Nucleus accumbens (tissue), 56 donors: ENCODE results near the gene LTBP3.

ENCODE experiments used
- DNase-seq, 56 donors: peaks; one replicate each; lab custom pipeline; 2025; lab: John Stamatoyannopoulos, UW

Gene LTBP3

GRCh38 chr11:65586676-65587075 is 28.5 kb upstream of the LTBP3 start:
- no peak for DNase-seq

- no peak for DNase-seq
These were observed 28.1 kb upstream of the LTBP3 start for GRCh38 chr11:65586247-65586630.

GRCh38 chr11:65585396-65586246 is 27.5 kb upstream of the LTBP3 start:
- no peak for DNase-seq

- DNase-seq = peak in 21 of 56 donors; percentile 15 to 76 (median 46)
These were observed 26.6 kb upstream of the LTBP3 start for GRCh38 chr11:65584723-65585171.

DNA sequence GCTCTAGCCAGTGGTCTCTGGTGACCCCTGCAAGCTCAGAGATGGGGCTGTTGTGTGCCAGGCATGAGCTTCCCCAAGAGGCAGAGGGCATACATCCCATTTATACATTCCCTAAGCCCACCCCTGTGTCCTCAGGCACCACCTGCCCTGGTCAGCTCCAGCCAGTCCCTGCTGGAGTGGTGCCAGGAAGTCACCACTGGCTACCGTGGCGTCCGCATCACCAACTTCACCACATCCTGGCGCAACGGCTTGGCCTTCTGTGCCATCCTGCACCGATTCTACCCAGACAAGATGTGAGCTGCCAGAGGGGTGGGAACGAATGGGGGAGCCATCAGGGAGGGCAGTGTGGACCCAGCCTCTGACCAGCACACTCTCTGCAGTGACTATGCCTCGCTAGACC is 25.9 kb upstream of the LTBP3 start:
- no peak for DNase-seq

DNA sequence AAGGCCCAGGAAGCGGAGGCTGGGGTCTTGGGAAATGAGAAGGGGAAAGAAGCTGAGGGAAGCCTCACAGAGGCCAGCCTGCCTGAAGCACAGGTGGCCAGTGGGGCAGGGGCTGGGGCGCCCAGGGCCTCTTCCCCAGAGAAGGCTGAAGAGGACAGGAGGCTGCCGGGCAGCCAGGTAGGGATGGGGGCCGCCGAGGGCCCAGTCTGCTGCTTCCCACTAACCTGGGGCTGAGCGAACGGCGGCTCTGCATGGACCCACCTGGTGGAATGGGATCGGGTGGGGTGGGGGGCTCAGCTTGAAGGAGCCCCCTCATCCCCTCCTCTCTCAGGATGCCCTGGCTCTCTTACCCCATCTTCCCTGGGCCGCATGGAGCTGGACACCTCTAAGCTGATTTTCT is 25.4 kb upstream of the LTBP3 start:
- no peak for DNase-seq

DNA sequence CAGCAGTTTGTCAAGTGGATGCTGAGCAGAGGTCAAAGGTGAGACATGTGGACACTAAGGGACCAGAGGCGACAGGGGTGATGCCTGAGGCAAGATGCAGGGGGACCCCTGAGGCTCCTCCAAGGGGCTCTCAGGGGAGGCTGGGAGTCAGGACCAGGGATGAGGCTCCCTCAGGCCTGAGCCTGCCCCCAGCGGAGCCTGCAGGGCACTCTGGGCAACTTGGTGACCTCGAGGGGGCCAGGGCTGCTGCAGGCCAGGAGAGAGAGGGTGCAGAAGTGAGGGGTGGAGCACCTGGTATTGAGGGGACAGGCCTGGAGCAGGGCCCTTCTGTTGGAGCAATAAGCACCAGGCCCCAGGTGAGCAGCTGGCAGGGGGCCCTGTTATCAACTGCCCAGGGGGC is 23.8 kb upstream of the LTBP3 start:
- DNase-seq = no peak

- no peak for DNase-seq
These were observed 22.6 kb upstream of the LTBP3 start for GRCh38 chr11:65580756-65581155.

GRCh38 chr11:65580031-65580692 is 22.0 kb upstream of the LTBP3 start:
- DNase-seq = no peak

DNA sequence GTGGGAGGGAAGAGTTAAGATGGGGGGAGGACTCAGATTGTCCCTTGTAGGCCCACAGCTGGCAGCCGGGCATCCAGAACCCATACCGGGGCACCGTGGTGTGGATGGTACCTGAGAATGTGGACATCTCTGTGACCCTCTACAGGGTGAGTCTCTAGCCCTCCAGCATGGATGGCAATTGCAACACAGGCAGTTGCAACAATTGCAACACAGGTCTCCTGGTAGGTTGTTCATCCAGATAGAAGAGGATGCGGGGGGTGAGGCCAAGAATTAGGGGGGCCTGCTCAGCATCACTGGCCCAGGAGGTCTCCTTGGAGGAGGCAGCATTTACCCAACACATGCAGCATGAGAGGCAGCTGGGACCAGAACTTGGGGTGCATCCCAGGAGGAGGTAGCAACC is 21.1 kb upstream of the LTBP3 start:
- DNase-seq = no peak

GRCh38 chr11:65578667-65579066 is 20.5 kb upstream of the LTBP3 start:
- DNase-seq = no peak

DNA sequence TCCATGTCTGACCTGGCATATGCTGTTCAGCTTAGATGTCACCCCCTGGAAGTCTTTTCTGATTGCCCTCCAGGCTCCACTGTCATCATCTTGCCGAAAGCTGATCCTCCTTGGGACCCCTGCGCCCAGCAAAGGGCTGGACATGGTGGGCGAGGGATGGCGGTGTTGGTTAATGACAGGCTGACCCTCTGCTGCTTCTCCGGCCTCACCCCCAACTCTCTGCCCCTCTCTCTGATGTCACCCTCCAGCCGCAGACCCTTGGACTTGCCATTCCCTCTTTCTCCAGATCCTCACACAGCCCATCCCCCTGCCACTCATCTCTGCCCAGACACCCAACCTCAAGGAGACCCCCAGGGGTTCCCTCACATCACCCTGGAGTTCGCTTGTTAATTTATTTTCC is 20.0 kb upstream of the LTBP3 start:
- no peak for DNase-seq

DNA sequence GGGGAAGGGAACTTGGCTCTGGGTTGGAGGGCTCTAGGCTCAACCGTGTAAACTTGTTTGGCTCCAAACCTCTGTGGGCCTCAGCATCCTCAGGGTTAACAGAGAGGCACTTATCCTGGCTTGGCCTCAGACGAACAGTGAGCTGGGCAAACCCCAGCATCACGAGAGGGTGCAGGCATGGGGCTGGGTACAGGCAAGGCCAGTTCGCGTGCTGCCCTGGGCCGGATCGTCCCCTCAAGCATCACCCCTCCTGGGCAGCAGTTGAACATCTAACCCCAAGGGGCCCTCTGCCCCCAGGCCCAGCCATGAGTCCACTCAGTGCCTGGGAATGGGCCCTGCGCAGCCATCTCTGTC is 19.6 kb upstream of the LTBP3 start:
- no peak for DNase-seq

DNA sequence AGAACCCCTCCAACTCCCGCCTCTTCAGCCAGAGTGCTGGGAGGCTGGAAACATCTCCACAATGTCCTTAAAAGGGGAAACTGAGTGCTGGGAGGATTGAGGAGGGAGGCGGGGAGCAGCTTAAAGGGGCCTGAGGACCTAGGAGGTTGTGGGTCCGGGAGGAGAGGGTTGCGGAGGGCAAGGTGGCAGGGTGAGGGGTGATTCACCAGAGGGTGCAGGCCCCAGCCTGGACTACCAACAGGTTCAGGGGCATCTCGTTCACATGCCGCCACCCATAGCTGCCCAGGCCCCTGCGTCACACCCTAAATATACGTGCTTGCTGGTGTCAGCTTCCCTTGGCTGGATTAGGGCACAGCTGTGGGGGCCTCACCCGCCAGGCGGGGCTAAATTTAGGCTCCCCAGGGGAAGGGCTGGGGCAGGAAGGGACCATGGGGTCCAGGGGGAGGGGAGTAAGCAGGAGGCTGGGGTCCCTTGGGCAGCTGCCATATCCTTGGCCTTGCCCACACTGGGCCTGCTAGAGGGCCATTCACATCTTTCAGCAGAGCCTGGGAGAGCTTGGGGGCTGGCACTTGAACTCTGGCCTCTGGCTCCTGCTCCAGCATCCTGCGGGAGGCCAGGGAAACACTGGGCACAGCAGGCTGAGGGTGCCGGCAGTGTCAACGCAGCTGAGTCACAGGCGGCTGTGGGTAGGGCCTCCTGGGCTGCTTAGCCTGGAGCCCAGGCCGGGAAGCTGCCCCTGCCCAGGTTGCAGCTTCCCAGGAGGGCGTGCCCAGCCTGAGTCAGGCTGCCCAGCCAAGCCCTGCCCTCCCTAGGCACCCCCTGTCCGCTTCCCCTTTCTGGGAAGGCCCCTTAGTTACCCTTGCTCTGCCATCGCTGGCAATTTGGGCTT is 19.0 kb upstream of the LTBP3 start:
- peak in 1 of 56 donors; percentile 20 for DNase-seq

- DNase-seq = no peak
These were observed 18.2 kb upstream of the LTBP3 start for GRCh38 chr11:65576232-65576866.

GRCh38 chr11:65575568-65576231 is 17.5 kb upstream of the LTBP3 start, which contains the start of gene EHBP1L1:
EHBP1L1 (plus strand) TSS chr11:65576053; CDS start chr11:65576303, 250 bp downstream.
- DNase-seq = peak in 7 of 56 donors; percentile 9 to 46 (median 22)

DNA sequence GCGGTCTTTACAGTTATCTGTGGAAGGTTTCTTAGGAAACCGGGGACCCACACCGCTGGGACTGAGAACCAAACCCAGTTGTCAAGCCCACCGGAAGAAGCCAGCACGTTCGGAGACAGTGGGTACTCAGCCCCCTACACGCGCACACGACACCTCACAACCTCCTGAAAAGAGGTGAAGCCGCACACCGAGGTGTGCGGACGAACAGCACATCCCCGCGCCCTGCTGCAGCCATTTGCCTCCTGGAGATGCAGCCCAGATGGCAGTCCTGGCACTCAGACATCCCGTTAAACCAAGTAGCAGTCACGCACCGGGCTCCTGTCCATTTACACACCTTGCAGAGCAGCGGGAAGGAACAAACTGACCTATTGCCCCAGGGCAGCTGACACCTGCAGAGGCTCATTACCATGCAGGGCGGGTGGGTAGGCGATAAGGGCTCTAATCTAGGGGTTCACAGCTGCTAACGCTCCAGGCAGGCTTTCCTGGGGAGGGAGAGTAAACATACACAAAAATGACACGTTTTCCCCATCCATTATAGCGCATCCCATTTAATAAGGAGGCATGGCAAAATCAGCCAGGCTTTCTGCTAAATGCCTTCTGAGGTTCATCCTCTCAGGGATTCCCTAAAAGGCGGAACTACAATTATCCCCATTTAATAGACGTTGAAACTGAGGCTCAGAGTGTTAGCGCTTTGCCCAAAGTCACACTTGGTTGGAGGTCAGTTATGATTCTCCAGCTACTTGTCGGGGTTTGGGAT is 16.8 kb upstream of the LTBP3 start:
- DNase-seq = no peak

DNA sequence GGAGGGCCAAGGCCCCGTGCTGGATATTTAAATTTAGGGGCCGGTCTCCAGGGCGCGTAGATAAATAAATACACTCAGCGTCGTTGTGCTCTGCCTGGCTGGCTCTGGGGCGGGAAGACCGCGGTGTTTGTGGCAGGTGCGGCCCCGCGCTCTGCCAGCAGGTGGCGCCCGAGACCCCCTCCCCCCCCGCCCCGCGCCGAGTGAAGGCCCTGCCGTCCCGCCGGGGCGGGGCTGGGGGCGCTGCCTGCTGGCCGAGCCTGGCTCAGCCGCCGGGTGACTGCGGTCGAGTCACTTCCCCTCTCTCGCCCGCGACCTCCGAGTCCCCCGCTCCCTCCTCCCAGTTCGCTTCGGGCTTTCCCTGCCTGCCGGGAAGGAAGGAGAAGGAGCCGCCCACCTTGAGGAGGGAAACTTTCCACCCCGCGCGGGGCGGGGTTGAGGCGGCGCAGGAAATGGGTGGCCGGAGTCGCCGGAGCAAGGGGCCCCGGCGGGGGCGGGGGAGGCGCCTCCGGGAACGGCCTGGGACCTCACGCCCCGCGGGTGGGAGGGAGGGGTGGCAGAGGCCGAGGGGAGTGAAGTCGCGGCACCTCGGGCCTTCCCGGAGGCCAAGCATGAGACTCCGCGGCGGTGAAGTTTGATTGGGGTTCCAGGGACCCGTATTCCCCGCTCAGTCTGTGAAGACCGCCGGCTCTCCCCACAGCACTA is 16.1 kb upstream of the LTBP3 start:
- peak in 51 of 56 donors; percentile 28 to 84 (median 62) for DNase-seq
